ENCODE data around the gene GPHN.

DNA sequence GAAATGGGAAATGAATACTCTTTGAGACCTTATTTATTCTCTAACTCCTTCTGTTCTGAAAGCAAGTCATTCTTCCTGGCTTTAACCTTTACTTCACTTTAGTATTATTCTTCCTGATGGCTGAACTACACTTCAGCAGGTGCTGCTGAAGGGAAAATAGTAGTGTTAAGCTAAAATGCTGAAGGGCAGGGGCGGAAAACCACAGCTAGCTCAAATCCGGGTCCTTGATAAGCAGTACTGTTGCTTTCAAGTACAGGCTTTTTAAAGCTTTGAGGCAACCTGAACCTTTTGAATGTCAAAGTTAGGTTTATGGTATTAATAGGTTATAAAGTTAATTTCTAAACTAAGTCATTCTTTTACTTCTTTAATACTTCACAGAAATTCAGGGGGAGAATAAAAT is 11.0 kb upstream of the GPHN start:
- no peak for TF ChIP-seq POLR2A (IDR thresholded peaks at IDR 0.05)
- no peak for TF ChIP-seq CTCF (IDR thresholded peaks at IDR 0.05)
